Stimulated activated CD8-positive, alpha-beta memory T cell treated with anti-CD3 and anti-CD28 coated beads, Interleukin-7, amount 100 ng/mL, for 24 hours (primary cell): ENCODE measurements around the gene SLC4A1AP.
A peak's percentile ranks its signal among the peaks of the same experiment; 100 is the strongest.
"Not testable (repeated sequence)": the region's sequence is repeated elsewhere in the genome, so short reads cannot be mapped to it uniquely, and the experiment has no call there.

ENCODE experiments used
- DNase-seq: peaks from one replicate; pipeline ENCODE4 v3.0.0-alpha.2; 2020; ENCODE audit warnings: low read depth

SLC4A1AP gene

GRCh38 chr2:27663285-27664153 lies at the start of gene SLC4A1AP, which contains the start of gene SUPT7L:
Gene SLC4A1AP, plus strand, starts transcription at chr2:27663889. Its CDS starts 26 bp downstream, at chr2:27663915.
Gene SUPT7L, minus strand, starts transcription at chr2:27663614. Its CDS starts 1,422 bp downstream, at chr2:27662192.
- DNase-seq, result peak; percentile 52

- DNase-seq, result no peak
These were observed 49.7 kb upstream of the SLC4A1AP start for GRCh38 chr2:27613985-27614384.

- DNase-seq, result no peak
These were observed 48.4 kb upstream of the SLC4A1AP start for GRCh38 chr2:27615316-27615715.

- DNase-seq, result no peak
These were observed 42.2 kb upstream of the SLC4A1AP start for GRCh38 chr2:27621524-27621923.

- no peak for DNase-seq
These were observed 40.7 kb upstream of the SLC4A1AP start for GRCh38 chr2:27622921-27623384.

- DNase-seq, result no peak
These were observed 38.7 kb upstream of the SLC4A1AP start for GRCh38 chr2:27624943-27625342.

- DNase-seq, result not testable (repeated sequence)
These were observed 37.4 kb upstream of the SLC4A1AP start for GRCh38 chr2:27626323-27626722.

- DNase-seq, result not testable (repeated sequence)
These were observed 36.8 kb upstream of the SLC4A1AP start for GRCh38 chr2:27626921-27627320.

- no peak for DNase-seq
These were observed 35.5 kb upstream of the SLC4A1AP start for GRCh38 chr2:27627963-27628766.

- DNase-seq, result peak; percentile 89
These were observed 34.7 kb upstream of the SLC4A1AP start, which contains the start of the genes CCDC121 and GPN1 for GRCh38 chr2:27628767-27629709. Gene CCDC121, minus strand, starts transcription at chr2:27629012. Its CDS starts 1,213 bp downstream, at chr2:27627799. Gene GPN1, plus strand, starts transcription at chr2:27629050. Its CDS starts 9 bp downstream, at chr2:27629059.

- not testable (repeated sequence) for DNase-seq
These were observed 33.4 kb upstream of the SLC4A1AP start for GRCh38 chr2:27630257-27630656.

- DNase-seq, result no peak
These were observed 29.4 kb upstream of the SLC4A1AP start for GRCh38 chr2:27634291-27634690.

GRCh38 chr2:27636766-27637165 lies 26.9 kb upstream of the SLC4A1AP start:
- no peak for DNase-seq

- no peak for DNase-seq
These were observed 25.6 kb upstream of the SLC4A1AP start for GRCh38 chr2:27638037-27638637.

- no peak for DNase-seq
These were observed 25.0 kb upstream of the SLC4A1AP start for GRCh38 chr2:27638709-27639108.

- no peak for DNase-seq
These were observed 22.9 kb upstream of the SLC4A1AP start for GRCh38 chr2:27640722-27641245.

GRCh38 chr2:27645197-27645596 lies 18.5 kb upstream of the SLC4A1AP start:
- no peak for DNase-seq

- no peak for DNase-seq
These were observed 16.4 kb upstream of the SLC4A1AP start for GRCh38 chr2:27647289-27647688.

GRCh38 chr2:27647737-27648136 lies 16.0 kb upstream of the SLC4A1AP start:
- no peak for DNase-seq

GRCh38 chr2:27651056-27651455 lies 12.6 kb upstream of the SLC4A1AP start:
- DNase-seq, result no peak

GRCh38 chr2:27652341-27652740 lies 11.3 kb upstream of the SLC4A1AP start:
- DNase-seq, result no peak
